GM12878 (cell line): ENCODE data around the gene SLA2. TPM values are rescaled to one million over a fixed set of nuclear protein-coding genes. Genes with fewer than 3 reads are reported as not detected.

Experiments
- ATAC-seq: fragments of 200-7000 bp; cut with Tn5 transposase; 3 replicates; pipeline ENCODE4 v1.9.1; 2020; ENCODE audit warnings: mild to moderate bottlenecking, moderate library complexity
- BruUV-seq: library from RNA; stranded (reverse); fragments of 400-500 nt; replicated peaks from 2 replicates; lab custom pipeline; 2021; lab: Mats Ljungman, UMichigan
- CTCF ChIA-PET: fragments of 300-600 bp; sonication (Branson Sonifier 250); formaldehyde crosslinking; extraction: SDS; loops from one replicate; lab custom pipeline; 2021; ENCODE audit warnings: inconsistent platforms; lab: Yijun Ruan, JAX
- POLR2A ChIA-PET: fragments of 350-600 bp; formaldehyde crosslinking; extraction: SDS; loops from one replicate; lab custom pipeline; 2021; ENCODE audit warnings: inconsistent platforms; lab: Charles Lee
- RAD21 ChIA-PET: fragments of 300-600 bp; sonication (Branson Sonifier 250); formaldehyde crosslinking; loops from one replicate; lab custom pipeline; 2023; ENCODE audit warnings: antibody characterized with exemption; ENCODE audit not compliant: unreplicated experiment; lab: Charles Lee
- SMC1A ChIA-PET: fragments of 300-600 bp; sonication (Branson Sonifier 250); formaldehyde crosslinking; loops from one replicate; lab custom pipeline; 2023; ENCODE audit not compliant: unreplicated experiment, uncharacterized antibody; lab: Charles Lee
- DNase-seq: peaks from one replicate; pipeline ENCODE4 v3.0.0-alpha.2; 2011; ENCODE audit warnings: low read depth, low spot score
- FAIRE-seq: peaks from 3 replicates; lab custom pipeline; 2011; peaks lifted over from hg19 to GRCh38; lab: Jason Lieb, UNC
- H2AFZ ChIP-seq: 2 replicates; pipeline ENCODE4 v1.6.0; 2011; ENCODE audit warnings: low read depth, low read length, control low read depth; ENCODE audit not compliant: control insufficient read depth
- H3K27ac ChIP-seq: 2 replicates; pipeline ENCODE4 v1.5.1; 2011; ENCODE audit warnings: control low read depth; ENCODE audit not compliant: control insufficient read depth, insufficient read depth
- H3K27me3 ChIP-seq, 2 experiments: replicated peaks in 1 of 2; 2 replicates each; pipeline versions ENCODE4 v1.6.0 to v1.6.1; 2011; ENCODE audit warnings: low read length in 1 of 2; ENCODE audit not compliant: control insufficient read depth in 2 of 2, insufficient read depth in 2 of 2
- H3K36me3 ChIP-seq, 2 experiments: 2 replicates each; pipeline ENCODE4 v1.5.1; 2011; ENCODE audit warnings: low read length in 1 of 2; ENCODE audit not compliant: control insufficient read depth in 2 of 2, insufficient read depth in 2 of 2
- H3K4me1 ChIP-seq: 2 replicates; pipeline ENCODE4 v1.6.1; 2011; ENCODE audit warnings: mild to moderate bottlenecking, low read length, moderate library complexity, mixed read lengths; ENCODE audit not compliant: control insufficient read depth, insufficient read depth
- H3K4me2 ChIP-seq: 2 replicates; pipeline ENCODE4 v1.6.0; 2011; ENCODE audit warnings: control low read depth; ENCODE audit not compliant: control insufficient read depth, insufficient read depth
- H3K4me3 ChIP-seq: fragments of 200-600 bp; sonication (generic); 2 replicates; pipeline ENCODE4 v1.5.1; 2016
- H3K79me2 ChIP-seq: 2 replicates; pipeline ENCODE4 v1.6.0; 2011; ENCODE audit warnings: low read length; ENCODE audit not compliant: control insufficient read depth, insufficient read depth
- H3K9ac ChIP-seq: 2 replicates; pipeline ENCODE4 v1.8.0; 2011; ENCODE audit warnings: low read length, control low read depth, mixed read lengths; ENCODE audit not compliant: control insufficient read depth, insufficient read depth
- H3K9me3 ChIP-seq: replicated peaks from 3 replicates; pipeline ENCODE4 v1.5.1; 2011; ENCODE audit warnings: mild to moderate bottlenecking, low read length; ENCODE audit not compliant: control insufficient read depth, insufficient read depth
- H4K20me1 ChIP-seq: 2 replicates; pipeline ENCODE4 v1.6.0; 2011; ENCODE audit not compliant: control insufficient read depth, insufficient read depth
- BHLHE40 ChIP-seq, 2 experiments: fragments of 450-650 bp in 1 of 2; IDR thresholded peaks; 2 replicates each; pipeline ENCODE4 v1.6.1; 2011 to 2017; ENCODE audit warnings: low read depth in 2 of 2, borderline replicate concordance in 1 of 2, improper control_type of control experiment in 1 of 2, low read length in 1 of 2, mild to moderate bottlenecking in 1 of 2
- CHD1 ChIP-seq: IDR thresholded peaks from 2 replicates; pipeline ENCODE4 v1.6.1; 2012; ENCODE audit warnings: low read depth, low read length, improper control_type of control experiment
- DPF2 ChIP-seq: fragments of 450-650 bp; IDR thresholded peaks from 2 replicates; pipeline ENCODE4 v1.6.1; 2017; ENCODE audit warnings: mild to moderate bottlenecking
- E2F8 ChIP-seq: fragments of 450-650 bp; IDR thresholded peaks from 2 replicates; pipeline ENCODE4 v1.6.1; 2018; ENCODE audit warnings: mild to moderate bottlenecking, low read depth, moderate library complexity; ENCODE audit not compliant: partially characterized antibody
- EED ChIP-seq: sonication (generic); IDR thresholded peaks from 2 replicates; pipeline ENCODE4 v1.6.1; 2016; ENCODE audit warnings: antibody characterized with exemption, low read depth
- MLLT1 ChIP-seq: fragments of 450-650 bp; IDR thresholded peaks from 2 replicates; pipeline ENCODE4 v1.6.1; 2016; ENCODE audit warnings: mild to moderate bottlenecking
- NR2F1 ChIP-seq: fragments of 450-650 bp; conservative IDR thresholded peaks from 2 replicates; pipeline ENCODE4 v1.6.1; 2017; ENCODE audit warnings: mild to moderate bottlenecking
- RAD51 ChIP-seq: fragments of 450-650 bp; IDR thresholded peaks from 2 replicates; pipeline ENCODE4 v1.6.1; 2016; ENCODE audit warnings: moderate library complexity, mild to moderate bottlenecking, inconsistent platforms
- TAF1 ChIP-seq: IDR thresholded peaks from 2 replicates; pipeline ENCODE4 v1.6.1; 2011; ENCODE audit warnings: mild to moderate bottlenecking, low read depth, low read length, borderline replicate concordance
- TBL1XR1 ChIP-seq: IDR thresholded peaks from 2 replicates; pipeline ENCODE4 v1.6.1; 2012; ENCODE audit warnings: low read depth, low read length, improper control_type of control experiment
- YY1 ChIP-seq: IDR thresholded peaks from 2 replicates; pipeline ENCODE4 v1.6.1; 2011; ENCODE audit warnings: low read depth, mild to moderate bottlenecking, low read length
- WGBS: methylation state at CpG from one replicate; pipeline ENCODE4 v1.1.6; 2016; ENCODE audit warnings: low lambda C conversion rate; ENCODE audit not compliant: insufficient replicate concordance, insufficient coverage; ENCODE audit errors: missing lambda C conversion rate; 5-methylcytosine and 5-hydroxymethylcytosine counted together
- in situ Hi-C: fragments of 300-500 bp; cut with MboI; formaldehyde crosslinking; loops from 9 replicates; pipeline ENCODE4 v1.14.3; 2018; ENCODE audit warnings: mixed read lengths
- intact Hi-C: fragments of 100-400 bp; cut with micrococcal nuclease; formaldehyde crosslinking; loops from one replicate; pipeline ENCODE4 v1.14.2; 2022; ENCODE audit not compliant: unreplicated experiment
- polyA plus RNA-seq, 11 experiments: library from polyadenylated mRNA; depleted of rRNA in 4 of 11; unstranded in 6 of 11; stranded (reverse) in 5 of 11; fragments of >200 nt; fragmentation: Nextera tagmentation in 4 of 11; fragmentation: Illumina TruSeq in 1 of 11; extraction: Ambion mirVana in 4 of 11; extraction: Trizol in 1 of 11; gene quantifications; 1 replicate in 1 of 11; 2 replicates in 10 of 11; pipeline versions ENCODE4 v1.2.1 to v1.2.3, GENCODE V29; 2011 to 2016; ENCODE audit warnings: inconsistent platforms in 2 of 11, missing spikeins in 2 of 11, low read depth in 1 of 11
- total RNA-seq, 4 experiments: library from RNA; depleted of rRNA in 3 of 4; stranded (reverse); fragments of >200 nt in 3 of 4; fragmentation: Illumina TruSeq in 1 of 4; extraction: Trizol in 1 of 4; gene quantifications; 2 replicates each; pipeline versions ENCODE4 v1.2.1 to v1.2.3, GENCODE V29; 2013 to 2021
- TF ChIP-seq, protein P1 (sequence below): fragments of 450-650 bp; IDR thresholded peaks from 2 replicates; pipeline ENCODE4 v1.6.1; 2017; ENCODE audit warnings: mild to moderate bottlenecking

SLA2 gene
- total and polyA plus RNA-seq, 10 of the 15 experiments (the other 5 are each of a cell fraction or from before 2014, with no cell fraction given) = 0.29 to 3.3 (median 1.4) TPM

DNA sequence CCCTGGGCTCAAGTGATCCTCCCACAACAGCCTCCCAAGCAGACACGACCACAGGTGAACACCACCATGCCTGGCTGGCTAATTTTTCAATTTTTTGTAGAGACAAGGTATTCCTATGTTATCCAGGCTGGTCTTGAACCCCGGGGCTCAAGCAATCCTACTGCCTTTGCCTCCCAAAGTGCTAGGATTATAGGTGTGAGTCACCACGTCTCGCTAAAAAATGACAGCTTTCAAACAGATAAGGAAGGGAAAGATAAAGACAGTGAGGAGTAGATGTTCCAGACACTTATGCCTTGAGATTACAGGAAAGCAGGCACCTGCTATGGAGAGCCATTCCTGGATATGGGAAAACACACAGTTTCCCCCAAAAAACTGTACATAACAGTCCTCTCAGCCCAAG, 40.9 kb upstream of the SLA2 start:
- Histone ChIP-seq H3K27ac (no peak overlapping the region), H3K36me3 (no peaks in the 10 kb centered on the region; a peak in 1 of 4 replicates), H3K79me2 (no peaks in the 10 kb centered on the region), H3K9me3 (no peaks in the 10 kb centered on the region), H3K4me3 (no peak overlapping the region), H4K20me1 (no peaks in the 10 kb centered on the region), H3K27me3 (no peaks in the 10 kb centered on the region), H3K4me2 (no peak overlapping the region), H3K4me1 (no peaks in the 10 kb centered on the region), H2AFZ (no peak overlapping the region), H3K9ac (no peak overlapping the region)
- TF ChIP-seq, protein P1, sequence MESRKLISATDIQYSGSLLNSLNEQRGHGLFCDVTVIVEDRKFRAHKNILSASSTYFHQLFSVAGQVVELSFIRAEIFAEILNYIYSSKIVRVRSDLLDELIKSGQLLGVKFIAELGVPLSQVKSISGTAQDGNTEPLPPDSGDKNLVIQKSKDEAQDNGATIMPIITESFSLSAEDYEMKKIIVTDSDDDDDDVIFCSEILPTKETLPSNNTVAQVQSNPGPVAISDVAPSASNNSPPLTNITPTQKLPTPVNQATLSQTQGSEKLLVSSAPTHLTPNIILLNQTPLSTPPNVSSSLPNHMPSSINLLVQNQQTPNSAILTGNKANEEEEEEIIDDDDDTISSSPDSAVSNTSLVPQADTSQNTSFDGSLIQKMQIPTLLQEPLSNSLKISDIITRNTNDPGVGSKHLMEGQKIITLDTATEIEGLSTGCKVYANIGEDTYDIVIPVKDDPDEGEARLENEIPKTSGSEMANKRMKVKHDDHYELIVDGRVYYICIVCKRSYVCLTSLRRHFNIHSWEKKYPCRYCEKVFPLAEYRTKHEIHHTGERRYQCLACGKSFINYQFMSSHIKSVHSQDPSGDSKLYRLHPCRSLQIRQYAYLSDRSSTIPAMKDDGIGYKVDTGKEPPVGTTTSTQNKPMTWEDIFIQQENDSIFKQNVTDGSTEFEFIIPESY = no peak
- TF ChIP-seq TAF1 = no peak
- no peak for TF ChIP-seq EED
- SMC1A ChIA-PET = no interaction called here
- CTCF ChIA-PET = interaction anchor here (0.8 to 1.2 kb wide), 2 partner anchors 20 to 181 kb away, joined by 3 read pairs; no protein-coding TSS in a partner anchor
- no peak for ATAC-seq
- BruUV-seq = no TSS peak
- DNase-seq = no peak
- in situ Hi-C loops (no loop called here), intact Hi-C loops (no loop called here)
- FAIRE-seq = no peak
- 81% methylated on average over 4 of the region's 4 CpGs for WGBS
- RAD21 ChIA-PET = no interaction called here
- POLR2A ChIA-PET = no interaction called here

GRCh38 chr20:36686504-36686903, 40.5 kb upstream of the SLA2 start:
- ChIA-PET RAD21 (no interaction called here), SMC1A (no interaction called here), CTCF (interaction anchor here (0.6 to 1.2 kb wide), 3 partner anchors 20 to 211 kb away, joined by 3 read pairs; no protein-coding TSS in a partner anchor), POLR2A (interaction anchor here (0.6 to 0.9 kb wide), 2 partner anchors 10 to 15 kb away, joined by 3 read pairs; no protein-coding TSS in a partner anchor)
- WGBS = 100% methylated on average over 2 of the region's 2 CpGs
- Histone ChIP-seq H3K79me2 (no peaks in the 10 kb centered on the region), H3K36me3 (no peaks in the 10 kb centered on the region; a peak in 1 of 4 replicates), H2AFZ (no peak overlapping the region), H4K20me1 (no peaks in the 10 kb centered on the region), H3K4me1 (no peaks in the 10 kb centered on the region), H3K4me3 (no peak overlapping the region), H3K27me3 (no peaks in the 10 kb centered on the region), H3K27ac (no peak overlapping the region), H3K9me3 (no peaks in the 10 kb centered on the region), H3K9ac (no peak overlapping the region), H3K4me2 (no peak overlapping the region)
- FAIRE-seq = no peak
- no peak for DNase-seq
- no TSS peak for BruUV-seq
- intact Hi-C loops = no loop called here
- in situ Hi-C loops = no loop called here
- no peak for ATAC-seq
- TF ChIP-seq DPF2 (no peak), EED (no peak), NR2F1 (no peak), TBL1XR1 (no peak), BHLHE40 (IDR thresholded peaks at IDR 0.05; ENCODE audit: borderline replicate concordance in 1 of 2, low read depth in 2 of 2, low read length in 1 of 2) (no peak), RAD51 (no peak), CHD1 (no peak), MLLT1 (no peak), E2F8 (no peak), YY1 (no peak)
